Measurements from ENCODE around the gene CALM3.
A peak's percentile ranks its signal among the peaks of the same experiment; 100 is the strongest.

The CALM3 gene

DNA sequence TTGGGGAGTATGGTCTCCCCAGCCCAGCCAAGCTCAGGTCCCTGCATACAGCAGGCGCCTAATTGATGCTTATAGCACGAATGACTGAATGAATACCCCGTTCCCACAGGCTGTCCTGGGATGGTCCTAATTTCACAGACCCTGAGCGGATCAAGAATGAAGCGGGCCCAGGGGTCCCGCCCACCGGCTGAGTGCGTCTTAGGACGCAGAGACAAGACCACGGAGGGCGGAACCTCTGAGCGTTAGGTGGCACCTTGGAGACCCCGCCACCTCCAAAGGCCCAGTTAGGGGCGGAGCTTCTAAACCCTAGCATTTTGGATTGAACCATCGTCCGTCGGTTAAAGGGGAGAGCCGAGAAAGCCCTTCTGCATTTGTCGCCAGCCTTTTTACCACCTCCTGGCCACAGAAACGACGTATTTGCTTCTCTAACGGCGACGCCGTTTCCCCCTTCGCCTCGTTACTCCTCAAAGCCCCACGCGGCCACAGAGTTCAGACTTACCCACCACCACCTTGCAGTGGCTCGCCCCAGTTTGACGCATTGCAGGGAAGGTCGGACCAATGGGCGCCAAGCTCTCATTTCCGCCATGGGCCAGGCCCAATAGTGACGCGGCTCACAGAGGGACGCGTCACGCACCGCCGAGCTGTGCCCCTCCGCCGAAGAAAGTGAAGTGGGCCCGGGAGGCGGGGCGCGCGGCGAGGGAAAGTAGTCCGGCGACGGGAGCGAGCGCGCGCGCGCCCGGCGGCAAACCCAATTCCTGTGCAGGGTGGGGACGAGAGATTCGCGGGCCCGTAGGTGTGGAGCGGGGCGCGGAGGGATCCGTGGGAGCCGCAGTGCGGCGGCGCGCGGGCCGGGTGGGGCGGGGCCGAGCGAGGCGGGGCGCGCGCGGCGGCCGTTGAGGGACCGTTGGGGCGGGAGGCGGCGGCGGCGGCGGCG is 479 bp upstream of the CALM3 start:
- peak; percentile 94 for DNase-seq (ENCODE audit: low spot score)

DNA sequence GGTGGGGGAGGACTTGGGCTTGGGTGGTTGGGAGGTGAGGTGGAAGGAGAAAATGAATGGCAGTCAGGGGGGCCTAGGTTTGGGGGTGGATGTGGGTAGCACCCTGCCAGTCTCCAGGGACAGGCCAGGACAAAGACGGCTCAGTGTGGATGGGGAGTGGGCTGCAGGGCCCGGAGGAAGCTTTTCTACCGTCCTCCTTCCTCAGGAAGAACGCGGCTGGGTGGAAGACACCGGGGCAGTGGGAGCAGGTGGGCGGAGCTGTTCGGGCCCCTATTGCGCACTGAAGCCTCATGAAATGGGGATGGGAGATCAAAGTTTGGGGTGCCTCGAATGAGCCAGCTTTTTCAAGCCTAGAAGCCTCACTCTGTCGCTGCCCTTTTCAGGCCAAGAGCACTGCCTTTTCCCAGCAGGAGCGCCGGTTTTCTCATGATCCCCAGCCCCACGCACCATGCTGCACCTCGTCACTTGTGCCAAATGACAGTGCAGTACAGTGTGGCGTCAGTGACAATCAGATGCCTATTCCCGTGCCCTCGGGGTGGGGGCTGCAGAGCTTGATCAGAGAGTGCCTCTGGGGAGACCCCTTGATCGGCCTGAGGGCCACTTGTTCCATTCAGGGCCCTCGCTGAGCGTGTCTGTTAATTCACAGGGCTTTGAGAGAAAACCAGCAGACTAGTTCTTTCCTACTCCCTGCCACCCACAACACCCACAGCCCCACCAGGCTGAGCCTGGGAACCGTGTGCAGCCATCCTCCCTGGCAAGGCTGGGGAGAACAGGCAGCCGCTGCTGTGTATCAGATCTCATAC is 1.5 kb downstream of the CALM3 start:
- no peak for DNase-seq (ENCODE audit: low spot score)

DNA sequence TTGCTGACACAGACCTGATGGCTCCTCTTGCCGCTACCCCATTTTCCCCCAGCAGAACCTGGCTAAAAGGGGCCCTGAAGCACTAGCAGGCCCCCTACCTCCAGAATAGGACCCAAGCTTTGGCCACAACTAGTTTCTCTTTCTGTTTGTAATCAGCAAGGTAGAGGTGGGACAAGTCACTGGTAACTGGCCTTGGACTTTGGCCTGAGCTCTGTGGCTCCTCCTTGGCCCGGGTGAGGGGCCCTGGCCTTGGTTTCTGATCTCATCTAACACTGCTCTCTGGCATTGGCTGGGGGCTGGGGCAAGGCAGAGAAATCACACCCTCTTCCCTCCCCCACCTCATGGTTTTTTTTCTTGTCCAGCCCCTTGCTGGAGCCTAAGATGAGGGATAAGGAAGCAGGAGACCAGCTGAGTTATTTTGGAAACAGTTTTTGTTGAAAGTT is 2.1 kb downstream of the CALM3 start:
- DNase-seq (ENCODE audit: low spot score), result peak; percentile 88

DNA sequence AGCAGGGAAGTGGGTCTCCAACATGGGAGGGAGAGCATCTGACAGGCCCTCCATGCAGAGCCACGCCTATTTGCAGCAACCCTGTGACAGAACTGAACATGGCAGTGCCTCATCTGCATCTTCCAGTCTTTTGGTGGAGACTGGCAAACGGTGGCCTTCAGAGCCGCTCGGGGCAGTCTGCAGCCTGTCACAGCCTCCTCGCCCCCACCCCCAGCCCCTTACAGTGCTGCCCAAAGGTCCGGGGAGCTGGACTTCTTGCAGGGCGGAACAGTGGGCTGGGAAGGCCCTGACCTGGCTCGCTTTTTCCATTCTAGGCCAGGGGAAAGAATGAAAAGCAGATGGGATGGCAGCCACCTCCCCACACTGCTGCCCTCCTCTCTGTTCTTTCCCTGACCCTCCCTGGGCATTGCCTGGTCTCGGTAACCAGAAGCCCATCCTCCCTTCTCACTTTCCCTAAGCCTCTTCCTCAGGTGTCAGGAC is 2.7 kb downstream of the CALM3 start:
- no peak for DNase-seq (ENCODE audit: low spot score)

DNA sequence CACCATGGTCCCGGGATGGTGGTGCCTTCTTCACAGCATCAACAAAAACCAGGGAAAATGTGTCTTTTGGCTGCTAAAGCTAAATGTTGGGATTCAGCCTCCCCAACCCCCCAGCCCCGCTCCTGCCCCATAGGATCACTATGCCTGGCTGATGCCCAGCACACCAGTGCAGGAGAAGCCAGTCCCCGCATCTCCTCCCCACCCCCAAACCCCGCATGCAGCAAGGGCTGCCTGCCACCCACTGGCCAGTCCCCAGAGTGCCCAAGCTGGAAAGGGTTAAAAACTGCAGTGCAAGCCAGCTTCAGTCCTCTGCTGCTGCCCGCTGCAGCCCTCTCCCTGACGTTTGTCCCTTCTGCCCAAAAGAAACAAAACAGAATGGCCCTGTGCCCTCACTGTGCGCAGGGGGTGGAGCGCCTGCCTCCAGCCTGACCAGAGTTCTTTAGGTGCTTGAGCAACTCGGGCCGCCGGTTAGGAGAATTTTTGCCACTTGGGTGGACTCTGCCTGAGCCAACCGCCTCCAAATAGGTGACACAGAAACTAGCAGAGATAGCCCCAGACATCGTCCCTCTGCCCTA is 3.7 kb downstream of the CALM3 start:
- DNase-seq (ENCODE audit: low spot score), result no peak

DNA sequence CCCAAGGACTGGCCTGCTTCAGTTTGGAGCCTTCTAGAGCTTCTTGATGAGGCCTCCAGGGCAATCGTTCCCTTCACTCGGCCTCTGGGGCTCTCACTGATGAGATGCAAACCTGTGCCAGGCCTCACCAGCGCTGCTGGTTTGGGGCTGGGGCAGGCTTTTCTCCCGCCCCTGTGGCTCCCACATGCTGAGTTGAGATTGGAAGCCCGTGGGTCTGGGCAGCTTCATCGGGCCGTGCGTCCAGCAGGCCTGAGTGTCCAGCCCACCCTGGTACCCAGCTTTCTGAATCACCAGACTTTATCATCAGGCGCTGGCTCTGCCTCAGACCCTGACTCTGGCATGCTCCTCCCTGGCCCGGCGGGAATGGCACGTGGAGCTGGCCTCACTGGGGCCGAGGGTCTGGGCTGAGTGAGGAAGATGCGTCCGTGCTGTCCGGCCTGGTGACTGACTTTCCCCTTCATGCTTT is 4.3 kb downstream of the CALM3 start:
- no peak for DNase-seq (ENCODE audit: low spot score)

DNA sequence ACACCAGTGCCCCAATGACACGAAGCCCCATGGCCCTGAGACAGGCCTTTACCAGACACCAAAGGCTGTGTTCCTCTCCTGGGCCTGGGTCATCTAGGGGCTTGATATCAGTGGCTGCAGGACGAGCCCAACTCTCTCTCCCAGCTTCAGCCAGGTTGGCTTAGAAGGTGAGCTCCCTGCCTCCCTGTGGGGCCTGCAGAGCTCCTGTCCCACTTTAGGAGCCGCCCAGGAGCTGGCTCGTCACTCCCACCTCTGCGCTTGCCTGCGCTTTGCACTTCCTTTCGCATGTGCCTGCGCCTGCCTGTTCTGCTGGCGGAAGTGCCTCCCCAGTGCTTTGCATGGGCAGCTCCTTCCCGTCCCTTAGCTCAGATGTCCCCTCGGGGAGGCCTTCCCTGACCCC is 4.9 kb downstream of the CALM3 start:
- DNase-seq (ENCODE audit: low spot score), result no peak

DNA sequence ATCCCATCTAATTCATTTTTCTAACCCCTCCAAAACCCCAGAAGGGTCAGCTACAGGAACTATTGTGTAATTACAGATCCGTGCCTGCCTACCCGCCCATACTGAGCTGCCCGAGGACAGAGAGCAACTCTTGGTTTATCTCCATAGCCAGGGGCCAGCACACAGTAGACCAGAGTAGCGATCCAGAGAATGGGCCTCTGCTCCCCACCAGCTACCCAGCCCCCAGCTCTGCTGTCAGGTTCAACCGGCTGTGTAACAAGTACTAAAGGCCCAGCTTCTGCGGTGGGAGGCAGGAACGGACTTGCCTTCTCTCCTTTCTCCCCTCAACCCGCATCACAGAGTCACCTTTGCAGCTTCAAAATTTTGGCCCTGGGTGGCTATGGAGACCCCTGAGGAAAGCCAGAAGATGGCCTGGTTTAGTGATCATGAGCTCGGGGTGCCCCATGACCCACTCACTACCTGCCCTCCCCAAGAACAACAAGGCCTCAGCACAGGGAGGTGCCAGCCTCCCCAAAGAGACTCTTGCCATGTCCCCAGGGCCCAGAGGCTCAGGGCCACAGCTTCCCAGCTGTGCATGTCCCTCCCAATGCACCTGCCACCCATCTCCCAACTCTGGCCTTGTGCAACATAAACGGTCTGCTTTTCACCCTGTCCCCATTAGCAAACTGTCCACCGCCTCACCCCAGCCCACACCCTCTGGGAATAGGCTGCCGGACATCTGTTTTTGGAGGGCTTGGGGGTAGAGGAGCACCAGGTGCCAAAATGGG is 5.7 kb downstream of the CALM3 start:
- no peak for DNase-seq (ENCODE audit: low spot score)

DNA sequence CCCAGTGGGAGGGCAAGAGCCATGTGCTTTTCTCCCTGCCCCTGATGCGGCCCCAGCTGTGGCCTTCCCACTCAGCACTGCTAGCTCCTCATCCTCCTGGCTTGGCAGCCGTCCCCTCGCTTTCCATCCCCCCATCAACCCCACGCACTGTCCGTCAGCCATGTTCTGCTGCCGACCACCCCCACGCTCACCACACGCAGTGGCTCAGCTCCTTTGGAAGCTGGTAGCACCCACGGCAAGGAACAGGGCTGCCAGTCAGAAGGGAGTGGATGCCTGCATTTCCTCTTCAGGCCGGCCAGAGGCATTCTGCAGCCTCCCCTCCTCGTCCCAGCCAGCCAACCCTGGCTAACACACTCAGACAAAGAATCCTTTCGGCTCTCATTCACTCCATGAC is 6.3 kb downstream of the CALM3 start:
- DNase-seq (ENCODE audit: low spot score), result no peak

DNA sequence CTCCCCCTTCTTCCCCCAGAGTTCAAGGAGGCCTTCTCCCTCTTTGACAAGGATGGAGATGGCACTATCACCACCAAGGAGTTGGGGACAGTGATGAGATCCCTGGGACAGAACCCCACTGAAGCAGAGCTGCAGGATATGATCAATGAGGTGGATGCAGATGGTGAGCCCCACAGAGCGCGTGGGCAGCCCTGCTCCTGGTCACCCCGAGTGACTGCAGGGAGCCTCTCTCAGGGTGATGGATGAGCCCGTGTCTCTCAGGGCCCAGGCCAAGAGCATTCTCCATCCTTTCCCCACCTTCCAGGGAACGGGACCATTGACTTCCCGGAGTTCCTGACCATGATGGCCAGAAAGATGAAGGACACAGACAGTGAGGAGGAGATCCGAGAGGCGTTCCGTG is 7.0 kb downstream of the CALM3 start:
- DNase-seq (ENCODE audit: low spot score), result no peak

DNA sequence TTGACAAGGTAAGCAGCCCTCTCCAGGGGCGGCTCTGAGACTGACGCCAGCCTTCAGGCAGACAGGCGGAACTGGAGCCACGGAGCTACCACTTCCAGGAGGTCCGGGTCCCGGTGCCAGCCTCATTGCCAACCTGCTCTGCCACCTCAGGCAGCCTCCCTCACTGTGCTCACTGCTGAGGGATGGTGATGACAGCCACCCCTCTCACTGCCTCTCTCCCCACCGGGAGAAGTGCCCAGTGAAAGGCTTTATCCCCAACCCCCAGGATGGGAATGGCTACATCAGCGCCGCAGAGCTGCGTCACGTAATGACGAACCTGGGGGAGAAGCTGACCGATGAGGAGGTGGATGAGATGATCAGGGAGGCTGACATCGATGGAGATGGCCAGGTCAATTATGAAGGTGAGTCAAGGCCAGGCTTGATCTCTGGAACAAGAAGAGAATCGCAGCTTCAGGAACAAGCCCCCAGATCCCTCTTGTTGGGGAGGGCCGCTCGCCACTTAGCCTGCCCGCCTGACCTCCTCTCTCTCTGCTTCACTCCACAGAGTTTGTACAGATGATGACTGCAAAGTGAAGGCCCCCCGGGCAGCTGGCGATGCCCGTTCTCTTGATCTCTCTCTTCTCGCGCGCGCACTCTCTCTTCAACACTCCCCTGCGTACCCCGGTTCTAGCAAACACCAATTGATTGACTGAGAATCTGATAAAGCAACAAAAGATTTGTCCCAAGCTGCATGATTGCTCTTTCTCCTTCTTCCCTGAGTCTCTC is 7.6 kb downstream of the CALM3 start:
- no peak for DNase-seq (ENCODE audit: low spot score)

DNA sequence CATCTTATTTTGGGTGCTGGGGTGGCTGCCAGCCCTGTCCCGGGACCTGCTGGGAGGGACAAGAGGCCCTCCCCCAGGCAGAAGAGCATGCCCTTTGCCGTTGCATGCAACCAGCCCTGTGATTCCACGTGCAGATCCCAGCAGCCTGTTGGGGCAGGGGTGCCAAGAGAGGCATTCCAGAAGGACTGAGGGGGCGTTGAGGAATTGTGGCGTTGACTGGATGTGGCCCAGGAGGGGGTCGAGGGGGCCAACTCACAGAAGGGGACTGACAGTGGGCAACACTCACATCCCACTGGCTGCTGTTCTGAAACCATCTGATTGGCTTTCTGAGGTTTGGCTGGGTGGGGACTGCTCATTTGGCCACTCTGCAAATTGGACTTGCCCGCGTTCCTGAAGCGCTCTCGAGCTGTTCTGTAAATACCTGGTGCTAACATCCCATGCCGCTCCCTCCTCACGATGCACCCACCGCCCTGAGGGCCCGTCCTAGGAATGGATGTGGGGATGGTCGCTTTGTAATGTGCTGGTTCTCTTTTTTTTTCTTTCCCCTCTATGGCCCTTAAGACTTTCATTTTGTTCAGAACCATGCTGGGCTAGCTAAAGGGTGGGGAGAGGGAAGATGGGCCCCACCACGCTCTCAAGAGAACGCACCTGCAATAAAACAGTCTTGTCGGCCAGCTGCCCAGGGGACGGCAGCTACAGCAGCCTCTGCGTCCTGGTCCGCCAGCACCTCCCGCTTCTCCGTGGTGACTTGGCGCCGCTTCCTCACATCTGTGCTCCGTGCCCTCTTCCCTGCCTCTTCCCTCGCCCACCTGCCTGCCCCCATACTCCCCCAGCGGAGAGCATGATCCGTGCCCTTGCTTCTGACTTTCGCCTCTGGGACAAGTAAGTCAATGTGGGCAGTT is 8.6 kb downstream of the CALM3 start:
- DNase-seq (ENCODE audit: low spot score), result no peak

DNA sequence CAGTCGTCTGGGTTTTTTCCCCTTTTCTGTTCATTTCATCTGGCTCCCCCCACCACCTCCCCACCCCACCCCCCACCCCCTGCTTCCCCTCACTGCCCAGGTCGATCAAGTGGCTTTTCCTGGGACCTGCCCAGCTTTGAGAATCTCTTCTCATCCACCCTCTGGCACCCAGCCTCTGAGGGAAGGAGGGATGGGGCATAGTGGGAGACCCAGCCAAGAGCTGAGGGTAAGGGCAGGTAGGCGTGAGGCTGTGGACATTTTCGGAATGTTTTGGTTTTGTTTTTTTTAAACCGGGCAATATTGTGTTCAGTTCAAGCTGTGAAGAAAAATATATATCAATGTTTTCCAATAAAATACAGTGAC is 9.3 kb downstream of the CALM3 start:
- no peak for DNase-seq (ENCODE audit: low spot score)

DNA sequence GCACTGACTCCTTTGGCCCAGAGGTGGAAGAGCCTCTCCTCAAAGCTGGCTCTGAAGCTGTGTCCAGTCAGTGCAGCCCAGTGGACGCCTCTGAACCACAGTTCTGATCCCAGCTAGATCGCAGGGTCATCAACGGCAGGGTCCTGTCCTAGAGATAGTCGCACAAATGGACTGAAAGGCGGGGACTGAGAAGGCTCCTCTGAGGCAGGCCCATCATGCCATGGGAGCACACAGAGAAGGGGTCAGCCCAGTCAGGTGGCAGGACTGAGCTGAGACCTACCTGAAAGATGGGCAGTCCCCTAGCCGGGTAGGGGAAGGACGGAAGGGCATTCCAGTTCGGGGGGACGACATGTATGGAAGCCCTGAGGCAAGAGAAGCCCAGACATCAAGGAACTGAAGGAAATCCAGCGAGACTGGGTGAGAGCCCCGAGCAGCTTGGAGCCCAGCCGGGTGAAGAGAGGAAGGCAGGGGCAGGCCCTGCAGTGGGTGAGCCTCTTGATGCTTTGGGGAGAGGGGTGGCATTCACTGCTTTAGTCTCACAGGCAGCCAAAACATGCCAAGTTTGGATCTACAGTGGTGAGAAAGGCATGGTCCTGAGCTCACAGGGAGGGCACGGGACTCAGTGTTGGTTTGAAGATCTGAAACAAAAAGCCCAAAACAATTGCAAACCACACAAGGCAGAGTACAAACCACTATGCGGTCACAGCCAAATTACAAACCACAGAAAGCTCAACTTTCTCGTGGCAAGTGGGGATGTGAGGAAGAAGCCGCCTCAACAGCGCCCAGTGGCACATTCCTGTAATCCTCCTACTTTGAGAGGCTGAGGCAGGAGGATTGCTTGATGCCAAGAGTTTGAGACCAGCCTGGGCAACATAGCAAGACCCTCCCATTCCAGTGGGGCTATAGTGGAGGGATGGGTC is 10.0 kb downstream of the CALM3 start:
- DNase-seq (ENCODE audit: low spot score), result no peak

DNA sequence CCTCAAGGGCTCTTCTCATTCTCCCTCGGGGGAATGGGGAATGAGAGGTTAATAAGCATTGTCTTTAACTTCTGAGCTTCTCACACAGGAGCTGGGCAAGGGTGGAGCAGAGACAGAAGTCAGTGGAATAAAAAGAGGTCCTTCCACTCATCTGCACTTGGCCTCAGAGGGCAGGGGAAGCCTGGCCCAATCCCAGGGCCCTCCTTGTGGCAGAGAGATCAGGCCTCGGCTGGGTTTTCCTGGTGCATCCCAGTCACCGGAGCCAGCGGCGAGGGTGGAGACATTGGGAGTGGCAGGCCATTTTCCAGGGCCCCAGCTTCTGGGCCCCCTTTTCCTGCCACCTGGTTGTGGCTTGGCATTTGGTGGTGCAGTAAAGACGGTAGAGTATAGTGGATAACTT is 10.6 kb downstream of the CALM3 start:
- DNase-seq (ENCODE audit: low spot score), result no peak

DNA sequence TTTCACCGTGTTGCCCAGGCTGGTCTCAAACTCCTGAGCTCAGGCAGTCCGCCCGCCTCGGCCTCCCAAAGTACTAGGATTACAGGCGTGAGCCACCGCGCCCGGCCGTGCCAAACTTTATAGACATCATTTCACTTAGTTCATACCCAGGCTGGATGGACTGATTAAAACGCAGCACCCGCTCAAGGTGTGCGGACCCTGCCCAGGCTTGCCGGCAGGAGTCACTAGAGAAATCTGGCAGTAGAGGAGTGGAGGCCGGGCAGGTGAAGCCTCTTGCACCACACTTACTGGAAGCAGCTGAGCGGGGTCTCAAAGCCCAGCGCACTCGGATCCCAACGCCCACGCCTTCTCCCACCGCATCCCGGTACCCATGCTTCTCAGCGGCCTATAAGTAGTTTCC is 12.4 kb downstream of the CALM3 start:
- no peak for DNase-seq (ENCODE audit: low spot score)

DNA sequence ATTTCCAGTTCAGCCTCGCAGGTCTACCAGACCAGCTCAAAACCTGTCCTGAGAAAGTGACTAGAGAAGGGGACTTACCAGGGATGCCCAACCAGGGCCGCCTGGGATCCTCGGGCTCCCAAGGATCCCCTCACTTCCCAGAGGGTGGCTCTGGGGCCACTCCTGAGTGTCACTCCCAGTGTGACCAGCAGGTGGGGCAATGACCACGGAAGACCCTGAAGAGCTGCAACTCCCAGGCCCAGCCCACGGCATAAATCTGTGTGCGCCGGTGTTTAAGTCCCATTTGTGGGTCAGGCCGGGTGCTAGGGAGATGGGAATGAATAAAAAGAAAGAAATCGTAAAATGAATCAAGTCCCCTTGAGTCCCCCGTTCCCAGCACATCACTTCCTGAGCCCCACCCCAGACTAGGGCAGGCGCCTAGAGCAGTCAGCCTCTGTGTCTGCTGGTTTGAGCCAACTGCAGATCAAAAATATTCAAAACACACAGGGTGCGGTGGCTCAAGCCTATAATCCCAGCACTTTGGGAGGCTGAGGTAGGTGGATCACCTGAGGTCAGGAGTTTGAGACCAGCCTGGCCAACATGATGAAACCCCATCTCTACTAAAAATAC is 13.1 kb downstream of the CALM3 start:
- peak; percentile 93 for DNase-seq (ENCODE audit: low spot score)

DNA sequence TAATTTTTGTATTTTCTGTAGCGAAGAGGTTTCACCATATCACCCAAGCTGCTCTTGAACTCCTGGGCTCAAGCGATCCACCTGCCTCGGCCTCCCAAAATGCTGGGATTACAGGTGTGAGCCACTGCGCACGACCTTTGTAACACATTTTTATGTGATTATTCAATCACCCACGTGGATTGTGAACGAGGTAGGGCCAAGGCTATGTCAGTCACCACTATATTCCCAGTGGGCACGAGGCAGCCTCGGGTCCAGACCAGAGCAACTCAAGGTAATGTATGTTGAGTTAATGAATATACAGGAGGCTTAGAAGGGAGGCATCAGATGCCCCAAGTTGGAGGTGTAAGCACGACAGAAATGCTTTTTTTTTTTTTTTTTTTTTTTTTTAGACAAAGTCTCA is 14.8 kb downstream of the CALM3 start:
- no peak for DNase-seq (ENCODE audit: low spot score)
